Measurements from ENCODE around the gene NR1D1. TPM values are rescaled to one million over a fixed set of nuclear protein-coding genes. Genes with fewer than 3 reads are reported as not detected.

The NR1D1 gene
- total RNA-seq, 1 donor from 2014 or later, result 2.6 TPM

DNA sequence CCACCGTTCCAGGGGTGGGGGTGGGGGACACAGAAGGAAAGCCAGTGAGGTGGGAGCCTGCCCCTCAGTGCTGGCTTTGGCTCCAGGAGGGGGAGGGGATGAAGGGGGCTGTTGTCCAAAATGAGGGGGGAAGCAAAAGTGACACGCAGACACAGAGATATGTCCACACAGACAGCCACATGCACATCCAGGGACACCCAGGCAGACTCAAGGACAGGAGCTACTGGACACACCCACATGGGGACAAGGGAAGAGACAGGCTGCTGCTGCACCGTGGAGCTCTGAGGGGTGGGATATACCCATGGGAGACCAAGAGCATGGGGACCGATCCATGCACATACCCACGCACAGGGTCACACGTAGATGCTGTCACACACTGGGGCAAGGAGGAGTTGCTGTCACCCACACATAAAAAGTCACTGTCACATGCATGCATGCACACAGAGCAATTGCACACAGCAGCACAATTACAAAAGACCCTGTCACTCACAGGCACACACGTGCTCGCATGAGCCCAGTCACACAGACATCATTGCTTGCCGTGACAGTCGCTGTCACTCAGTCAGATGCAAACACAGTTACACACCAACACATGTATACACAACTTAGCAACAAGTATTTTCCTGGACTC, 36.4 kb downstream of the NR1D1 start:
- peak overlapping the region; percentile 91 for H3K27ac Mint-ChIP-seq
- H3K9me3 Mint-ChIP-seq (ENCODE audit: low read depth), result no peaks in the 10 kb centered on the region
- DNase-seq (ENCODE audit: low spot score, unreplicated experiment), result no peak
- no peaks in the 10 kb centered on the region for H3K36me3 Mint-ChIP-seq (ENCODE audit: insufficient read depth)
- TF ChIP-seq, protein P1, sequence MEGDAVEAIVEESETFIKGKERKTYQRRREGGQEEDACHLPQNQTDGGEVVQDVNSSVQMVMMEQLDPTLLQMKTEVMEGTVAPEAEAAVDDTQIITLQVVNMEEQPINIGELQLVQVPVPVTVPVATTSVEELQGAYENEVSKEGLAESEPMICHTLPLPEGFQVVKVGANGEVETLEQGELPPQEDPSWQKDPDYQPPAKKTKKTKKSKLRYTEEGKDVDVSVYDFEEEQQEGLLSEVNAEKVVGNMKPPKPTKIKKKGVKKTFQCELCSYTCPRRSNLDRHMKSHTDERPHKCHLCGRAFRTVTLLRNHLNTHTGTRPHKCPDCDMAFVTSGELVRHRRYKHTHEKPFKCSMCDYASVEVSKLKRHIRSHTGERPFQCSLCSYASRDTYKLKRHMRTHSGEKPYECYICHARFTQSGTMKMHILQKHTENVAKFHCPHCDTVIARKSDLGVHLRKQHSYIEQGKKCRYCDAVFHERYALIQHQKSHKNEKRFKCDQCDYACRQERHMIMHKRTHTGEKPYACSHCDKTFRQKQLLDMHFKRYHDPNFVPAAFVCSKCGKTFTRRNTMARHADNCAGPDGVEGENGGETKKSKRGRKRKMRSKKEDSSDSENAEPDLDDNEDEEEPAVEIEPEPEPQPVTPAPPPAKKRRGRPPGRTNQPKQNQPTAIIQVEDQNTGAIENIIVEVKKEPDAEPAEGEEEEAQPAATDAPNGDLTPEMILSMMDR (IDR thresholded peaks at IDR 0.05; ENCODE audit: unreplicated experiment), result no peak
- H3K4me1 Mint-ChIP-seq (ENCODE audit: low read depth), result peaks cover 40% of the 10 kb centered on the region
- H3K4me3 Mint-ChIP-seq (ENCODE audit: low read depth), result peak overlapping the region; percentile 87
- peaks cover 20% of the 10 kb centered on the region for H3K27me3 Mint-ChIP-seq

DNA sequence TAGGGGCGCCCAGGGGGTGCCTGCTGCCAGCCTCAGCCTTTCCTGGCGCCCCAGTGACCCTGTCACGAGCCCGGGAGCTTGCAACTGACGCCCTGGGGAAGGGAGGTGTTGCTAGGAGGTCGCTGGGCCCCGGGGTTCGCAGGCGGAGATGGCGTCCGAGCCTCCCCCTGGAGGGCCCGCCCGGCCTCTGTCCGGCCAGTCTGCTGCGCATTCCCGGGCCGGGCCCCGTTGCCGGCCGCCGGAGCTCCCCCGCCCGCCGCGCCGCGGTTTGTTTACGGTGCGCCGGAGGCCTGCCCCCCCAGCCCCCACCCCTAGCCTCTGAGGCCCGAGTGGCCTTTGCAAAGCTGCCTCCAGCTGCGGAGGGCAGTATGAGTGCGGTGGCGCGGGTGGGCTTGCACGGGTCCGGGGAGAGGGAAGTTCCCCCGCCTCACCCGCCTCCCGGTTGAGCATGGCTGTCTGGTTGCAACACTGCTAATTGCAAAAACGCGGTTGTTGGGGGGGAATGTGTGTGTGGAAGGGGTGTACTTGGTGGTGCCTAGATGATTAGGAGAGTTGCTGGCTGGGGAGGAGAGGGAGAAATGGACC, 37.1 kb downstream of the NR1D1 start:
- peak overlapping the region; percentile 91 for H3K27ac Mint-ChIP-seq
- peaks cover 35% of the 10 kb centered on the region for H3K4me1 Mint-ChIP-seq (ENCODE audit: low read depth)
- peak overlapping the region; percentile 87 for H3K4me3 Mint-ChIP-seq (ENCODE audit: low read depth)
- no peaks in the 10 kb centered on the region for H3K9me3 Mint-ChIP-seq (ENCODE audit: low read depth)
- H3K36me3 Mint-ChIP-seq (ENCODE audit: insufficient read depth), result no peaks in the 10 kb centered on the region
- DNase-seq (ENCODE audit: low spot score, unreplicated experiment), result peak; percentile 55
- peaks cover 20% of the 10 kb centered on the region for H3K27me3 Mint-ChIP-seq
- TF ChIP-seq, protein P1 (IDR thresholded peaks at IDR 0.05; ENCODE audit: unreplicated experiment), result peak; percentile 6

DNA sequence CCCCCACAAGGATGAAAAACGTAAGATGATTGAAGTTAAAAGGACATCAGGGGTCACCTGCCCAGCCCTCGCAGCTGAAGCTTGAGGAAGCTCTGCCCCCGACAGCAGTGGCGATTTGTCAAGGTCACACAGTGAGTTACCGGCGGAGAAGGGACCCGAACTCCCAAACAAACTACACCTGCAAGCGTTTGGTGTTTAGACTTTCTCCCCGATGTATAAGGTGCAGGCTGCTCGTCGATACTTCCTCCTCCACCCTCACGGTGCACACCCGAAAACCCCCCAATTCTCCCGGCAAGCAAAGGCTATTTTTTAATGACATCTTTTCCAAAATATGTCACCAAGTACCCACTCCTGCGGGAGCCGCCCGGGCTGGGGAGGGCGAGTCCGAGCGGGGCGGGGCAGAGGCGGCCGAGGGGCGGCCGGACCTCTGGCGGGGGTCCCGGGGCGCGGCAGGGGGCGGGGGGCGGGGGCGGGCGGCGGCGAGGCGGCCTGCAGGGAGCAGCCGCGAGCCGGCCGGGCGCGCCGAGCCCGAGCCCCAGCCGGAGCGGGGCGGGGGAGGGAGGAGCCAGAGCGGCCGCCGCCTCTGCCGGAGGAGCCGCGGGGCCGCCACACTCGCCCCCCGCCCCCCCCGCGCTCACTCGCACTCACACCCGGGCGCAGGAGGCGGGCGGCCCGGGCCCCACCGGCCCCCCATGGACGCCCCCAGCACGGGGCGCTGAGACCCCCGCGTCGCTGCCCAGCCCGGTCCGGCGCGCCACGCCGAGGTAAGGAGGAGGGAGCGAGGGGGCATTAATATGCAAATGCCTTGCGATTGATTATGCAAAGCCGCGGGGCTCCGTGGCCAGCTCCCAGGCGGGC, 37.8 kb downstream of the NR1D1 start, which contains the start of gene THRA:
Gene THRA (plus strand): TSS at position 637 of the 858 bp plus-strand sequence. CDS start 11,524 bp downstream, outside the sequence.
- DNase-seq (ENCODE audit: low spot score, unreplicated experiment), result peak; percentile 42
- peaks cover 33% of the 10 kb centered on the region for H3K4me1 Mint-ChIP-seq (ENCODE audit: low read depth)
- H3K27ac Mint-ChIP-seq, result peak within 1 kb of the TSS; percentile 91

DNA sequence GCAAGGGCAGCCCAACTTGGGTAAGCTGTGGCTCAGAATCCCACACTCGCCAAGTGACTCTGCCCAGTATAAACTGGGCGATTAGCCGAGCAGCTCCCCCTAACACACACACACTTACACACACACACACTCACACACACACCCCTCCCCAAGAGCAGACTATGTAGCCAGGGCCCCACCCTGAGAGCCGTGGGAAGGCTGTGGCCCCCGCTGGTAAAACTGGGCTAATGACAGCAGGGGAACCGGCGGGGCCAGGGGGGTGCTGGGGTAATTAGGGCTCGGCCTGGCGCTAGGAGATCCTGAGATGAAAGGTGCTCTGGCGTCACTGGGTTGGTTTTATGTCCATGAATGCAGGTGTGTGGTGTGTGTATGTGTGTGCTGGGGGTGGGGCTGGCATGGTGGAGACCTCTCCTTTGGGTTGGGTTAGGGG, 38.8 kb downstream of the NR1D1 start:
- H3K27me3 Mint-ChIP-seq, result peaks cover 33% of the 10 kb centered on the region
- DNase-seq (ENCODE audit: low spot score, unreplicated experiment), result no peak
- peaks cover 33% of the 10 kb centered on the region for H3K4me1 Mint-ChIP-seq (ENCODE audit: low read depth)
- TF ChIP-seq, protein P1 (IDR thresholded peaks at IDR 0.05; ENCODE audit: unreplicated experiment), result no peak
- H3K36me3 Mint-ChIP-seq (ENCODE audit: insufficient read depth), result no peaks in the 10 kb centered on the region
- H3K27ac Mint-ChIP-seq, result peak overlapping the region; percentile 50
- peak overlapping the region; percentile 80 for H3K4me3 Mint-ChIP-seq (ENCODE audit: low read depth)
- H3K9me3 Mint-ChIP-seq (ENCODE audit: low read depth), result no peaks in the 10 kb centered on the region

More for the DNA sequence above, 37.8 kb downstream of the NR1D1 start, which contains the start of gene THRA:
- Mint-ChIP-seq H3K36me3 (ENCODE audit: insufficient read depth) (no peaks in the 10 kb centered on the region), H3K9me3 (ENCODE audit: low read depth) (no peaks in the 10 kb centered on the region), H3K4me3 (ENCODE audit: low read depth) (peak within 1 kb of the TSS; percentile 87), H3K27me3 (peaks cover 27% of the 10 kb centered on the region)
- TF ChIP-seq, protein P1 (IDR thresholded peaks at IDR 0.05; ENCODE audit: unreplicated experiment), result no peak
